ENCODE data around the gene ADGRB2.

The ADGRB2 gene

DNA sequence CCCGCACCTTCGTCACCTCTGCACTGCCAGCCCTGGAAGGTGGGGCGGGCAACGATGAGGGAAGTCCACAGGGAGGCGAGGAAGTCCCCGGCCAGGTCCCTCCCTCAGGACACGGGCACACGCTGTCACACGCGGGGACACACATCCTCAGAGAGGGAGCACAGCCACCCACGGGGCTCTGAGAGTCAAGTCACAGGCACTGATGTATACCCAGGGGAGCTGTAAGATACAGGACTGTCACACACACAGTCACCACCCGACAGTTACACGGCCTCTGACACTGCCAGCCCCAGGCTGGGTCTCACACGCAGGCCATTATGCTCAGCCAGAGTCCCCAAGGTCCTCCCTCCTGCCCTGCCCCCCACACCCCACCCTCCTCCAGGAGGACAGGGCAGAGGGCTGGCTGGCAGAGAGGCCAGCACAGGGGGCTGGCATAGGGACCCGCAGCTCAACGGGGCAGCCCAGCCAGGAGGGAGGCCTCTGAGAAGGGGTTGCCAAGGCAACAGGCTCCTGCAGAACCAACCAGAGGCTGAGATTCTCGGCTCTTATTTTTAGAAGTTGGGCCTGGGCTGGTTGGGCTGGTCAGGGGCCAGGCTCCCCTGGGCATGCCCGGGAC lies 17.7 kb upstream of the ADGRB2 start:
- H3K79me2 ChIP-seq: no peaks in the 10 kb centered on the region
- no peak overlapping the region for H3K27ac ChIP-seq
- H3K9me3 ChIP-seq (ENCODE audit: control insufficient read depth, low read length): no peaks in the 10 kb centered on the region
- H3K4me3 ChIP-seq (ENCODE audit: low read depth, low read length): no peak overlapping the region
- H3K36me3 ChIP-seq (ENCODE audit: control insufficient read depth, insufficient read depth, low read length): no peaks in the 10 kb centered on the region
- H3K4me2 ChIP-seq (ENCODE audit: low read length): no peak overlapping the region
- H3K4me1 ChIP-seq: peaks cover 4% of the 10 kb centered on the region
- no peaks in the 10 kb centered on the region for H3K27me3 ChIP-seq (ENCODE audit: control insufficient read depth, insufficient read depth, low read length)
- TF ChIP-seq, protein P1, sequence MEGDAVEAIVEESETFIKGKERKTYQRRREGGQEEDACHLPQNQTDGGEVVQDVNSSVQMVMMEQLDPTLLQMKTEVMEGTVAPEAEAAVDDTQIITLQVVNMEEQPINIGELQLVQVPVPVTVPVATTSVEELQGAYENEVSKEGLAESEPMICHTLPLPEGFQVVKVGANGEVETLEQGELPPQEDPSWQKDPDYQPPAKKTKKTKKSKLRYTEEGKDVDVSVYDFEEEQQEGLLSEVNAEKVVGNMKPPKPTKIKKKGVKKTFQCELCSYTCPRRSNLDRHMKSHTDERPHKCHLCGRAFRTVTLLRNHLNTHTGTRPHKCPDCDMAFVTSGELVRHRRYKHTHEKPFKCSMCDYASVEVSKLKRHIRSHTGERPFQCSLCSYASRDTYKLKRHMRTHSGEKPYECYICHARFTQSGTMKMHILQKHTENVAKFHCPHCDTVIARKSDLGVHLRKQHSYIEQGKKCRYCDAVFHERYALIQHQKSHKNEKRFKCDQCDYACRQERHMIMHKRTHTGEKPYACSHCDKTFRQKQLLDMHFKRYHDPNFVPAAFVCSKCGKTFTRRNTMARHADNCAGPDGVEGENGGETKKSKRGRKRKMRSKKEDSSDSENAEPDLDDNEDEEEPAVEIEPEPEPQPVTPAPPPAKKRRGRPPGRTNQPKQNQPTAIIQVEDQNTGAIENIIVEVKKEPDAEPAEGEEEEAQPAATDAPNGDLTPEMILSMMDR (IDR thresholded peaks at IDR 0.05): no peak
- no peak overlapping the region for H3K9ac ChIP-seq
- H2AFZ ChIP-seq: no peak overlapping the region

DNA sequence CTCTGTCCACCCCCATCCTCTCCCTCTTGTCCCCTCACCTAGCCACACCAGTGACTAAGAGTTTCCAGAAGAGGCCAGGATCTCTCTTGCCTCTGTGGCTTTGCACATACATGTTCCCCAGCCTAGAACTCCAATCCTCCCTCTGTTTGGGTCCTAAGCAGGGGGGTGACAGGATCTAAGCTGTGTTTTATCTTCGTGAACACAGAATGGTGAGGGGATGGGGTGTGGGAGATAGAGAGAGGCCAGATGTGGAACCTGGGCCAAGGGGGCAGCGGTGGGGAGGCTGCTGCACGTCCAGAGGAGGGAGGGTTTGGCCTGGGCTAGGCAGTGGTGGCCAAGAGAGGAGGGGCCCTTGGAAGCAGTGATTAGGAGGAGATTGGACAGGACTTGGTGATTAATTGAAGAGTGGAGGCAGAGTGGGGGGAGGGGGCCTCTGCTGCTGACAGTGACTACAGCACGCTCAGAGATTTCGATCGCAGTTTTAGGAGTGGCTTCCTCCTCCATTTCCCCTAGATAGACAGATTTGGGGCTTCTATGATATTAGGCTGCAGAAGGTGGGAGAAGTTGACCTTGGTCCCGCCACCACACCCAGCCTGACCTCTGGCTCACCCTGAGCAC lies 17.1 kb upstream of the ADGRB2 start:
- peaks cover 4% of the 10 kb centered on the region for H3K4me1 ChIP-seq
- no peak overlapping the region for H3K9ac ChIP-seq
- H3K4me3 ChIP-seq (ENCODE audit: low read depth, low read length): no peak overlapping the region
- no peaks in the 10 kb centered on the region for H3K79me2 ChIP-seq
- no peak overlapping the region for H3K4me2 ChIP-seq (ENCODE audit: low read length)
- no peak overlapping the region for H2AFZ ChIP-seq
- no peaks in the 10 kb centered on the region for H3K36me3 ChIP-seq (ENCODE audit: control insufficient read depth, insufficient read depth, low read length)
- H3K9me3 ChIP-seq (ENCODE audit: control insufficient read depth, low read length): no peaks in the 10 kb centered on the region
- TF ChIP-seq, protein P1 (IDR thresholded peaks at IDR 0.05): no peak
- no peak overlapping the region for H3K27ac ChIP-seq
- H3K27me3 ChIP-seq (ENCODE audit: control insufficient read depth, insufficient read depth, low read length): no peaks in the 10 kb centered on the region

DNA sequence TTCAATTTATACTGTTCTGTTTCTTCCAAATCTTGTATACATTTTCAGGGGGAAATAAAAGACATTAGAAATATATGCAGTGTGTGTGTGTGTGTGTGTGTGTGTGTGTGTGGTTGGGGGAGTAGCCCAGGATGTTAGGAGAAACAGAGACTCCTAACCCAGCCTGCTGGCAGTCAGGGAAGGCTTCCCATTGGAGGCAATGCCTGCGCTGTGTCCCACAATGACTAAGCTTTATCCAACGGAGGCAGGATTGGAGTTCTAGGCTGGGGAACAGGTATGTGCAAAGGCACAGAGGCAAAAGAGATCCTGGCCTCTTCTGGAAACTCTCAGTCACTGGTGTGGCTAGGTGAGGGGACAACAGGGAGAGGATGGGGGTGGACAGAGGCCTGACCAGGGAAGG lies 16.5 kb upstream of the ADGRB2 start:
- Histone ChIP-seq H3K79me2 (no peaks in the 10 kb centered on the region), H3K9ac (no peak overlapping the region), H3K4me2 (ENCODE audit: low read length) (no peak overlapping the region), H3K27me3 (ENCODE audit: control insufficient read depth, insufficient read depth, low read length) (no peaks in the 10 kb centered on the region), H3K27ac (no peak overlapping the region), H3K4me3 (ENCODE audit: low read depth, low read length) (no peak overlapping the region), H3K9me3 (ENCODE audit: control insufficient read depth, low read length) (no peaks in the 10 kb centered on the region), H2AFZ (no peak overlapping the region), H3K36me3 (ENCODE audit: control insufficient read depth, insufficient read depth, low read length) (no peaks in the 10 kb centered on the region), H3K4me1 (peaks cover 4% of the 10 kb centered on the region)
- TF ChIP-seq, protein P1 (IDR thresholded peaks at IDR 0.05): no peak

- Histone ChIP-seq H3K27me3 (ENCODE audit: control insufficient read depth, insufficient read depth, low read length) (no peaks in the 10 kb centered on the region), H3K4me2 (ENCODE audit: low read length) (no peak overlapping the region), H3K79me2 (no peaks in the 10 kb centered on the region), H2AFZ (no peak overlapping the region), H3K4me3 (ENCODE audit: low read depth, low read length) (no peak overlapping the region), H3K36me3 (ENCODE audit: control insufficient read depth, insufficient read depth, low read length) (no peaks in the 10 kb centered on the region), H3K4me1 (peaks cover 4% of the 10 kb centered on the region), H3K27ac (no peak overlapping the region), H3K9me3 (ENCODE audit: control insufficient read depth, low read length) (no peaks in the 10 kb centered on the region), H3K9ac (no peak overlapping the region)
- TF ChIP-seq, protein P1 (IDR thresholded peaks at IDR 0.05): no peak
These were observed 15.5 kb upstream of the ADGRB2 start for GRCh38 chr1:31779687-31780086.

All from parathyroid adenoma (tissue), 2 donors.